Activated T-cell treated with anti-CD3 and anti-CD28 coated beads for 24 hours (primary cell): ENCODE results near the gene RPAP3.

ENCODE experiments used
- DNase-seq: peaks from one replicate; pipeline ENCODE4 v3.0.0-alpha.2; 2020; ENCODE audit warnings: low read depth

RPAP3 gene

GRCh38 chr12:47721431-47721973, 15.7 kb upstream of the RPAP3 start:
- no peak for DNase-seq

GRCh38 chr12:47718531-47718930, 12.7 kb upstream of the RPAP3 start:
- DNase-seq, result no peak

- peak; percentile 31 for DNase-seq
Observed at GRCh38 chr12:47717443-47718193, 11.8 kb upstream of the RPAP3 start.

- no peak for DNase-seq
Observed at GRCh38 chr12:47717046-47717442, 11.2 kb upstream of the RPAP3 start.

GRCh38 chr12:47715877-47716548, 10.2 kb upstream of the RPAP3 start:
- DNase-seq, result no peak

GRCh38 chr12:47715393-47715876, 9.6 kb upstream of the RPAP3 start:
- peak; percentile 60 for DNase-seq

GRCh38 chr12:47714826-47715386, 9.1 kb upstream of the RPAP3 start:
- no peak for DNase-seq

GRCh38 chr12:47712171-47712570, 6.3 kb upstream of the RPAP3 start:
- no peak for DNase-seq

GRCh38 chr12:47711448-47711847, 5.6 kb upstream of the RPAP3 start:
- no peak for DNase-seq

GRCh38 chr12:47710278-47710677, 4.4 kb upstream of the RPAP3 start:
- DNase-seq, result no peak

- no peak for DNase-seq
Observed at GRCh38 chr12:47709671-47710070, 3.8 kb upstream of the RPAP3 start.

- no peak for DNase-seq
Observed at GRCh38 chr12:47709237-47709636, 3.4 kb upstream of the RPAP3 start.

GRCh38 chr12:47707905-47708543, 2.2 kb upstream of the RPAP3 start:
- DNase-seq, result no peak

- DNase-seq, result no peak
Observed at GRCh38 chr12:47707355-47707754, 1.5 kb upstream of the RPAP3 start.

- no peak for DNase-seq
Observed at GRCh38 chr12:47705229-47705565, 633 bp downstream of the RPAP3 start.

GRCh38 chr12:47704719-47705118, 1.1 kb downstream of the RPAP3 start:
- no peak for DNase-seq

GRCh38 chr12:47700263-47700662, 5.6 kb downstream of the RPAP3 start:
- no peak for DNase-seq

- DNase-seq, result no peak
Observed at GRCh38 chr12:47698631-47699030, 7.2 kb downstream of the RPAP3 start.

GRCh38 chr12:47698055-47698454, 7.8 kb downstream of the RPAP3 start:
- no peak for DNase-seq

- no peak for DNase-seq
Observed at GRCh38 chr12:47689215-47689614, 16.6 kb downstream of the RPAP3 start.

GRCh38 chr12:47687636-47688035, 18.2 kb downstream of the RPAP3 start:
- no peak for DNase-seq

GRCh38 chr12:47686645-47687240, 19.1 kb downstream of the RPAP3 start:
- no peak for DNase-seq
